ENCODE data around the gene WNT3. TPM values are rescaled to one million over a fixed set of nuclear protein-coding genes. Genes with fewer than 3 reads are reported as not detected.

The WNT3 gene
- total and polyA plus RNA-seq, 4 donors: 0.19 to 4.3 (median 2.7) TPM

DNA sequence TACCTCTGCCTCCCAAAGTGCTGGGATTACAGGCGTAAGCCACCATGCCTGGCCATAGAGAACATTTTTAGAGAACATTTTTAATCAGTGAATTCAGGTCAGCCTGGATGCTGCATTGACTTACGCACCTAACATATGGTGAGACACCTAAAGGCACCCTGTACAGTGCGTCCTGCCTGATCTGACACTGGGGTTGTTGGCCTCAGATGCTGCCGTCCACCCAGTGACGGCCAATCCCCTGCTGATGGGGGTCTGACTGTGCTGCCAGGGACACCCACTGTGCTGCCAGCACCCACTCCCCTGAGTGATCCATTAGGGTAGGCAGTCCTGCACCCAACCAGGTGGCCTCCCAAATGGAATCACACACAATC, 38.5 kb downstream of the WNT3 start:
- H3K36me3 ChIP-seq (ENCODE audit: control insufficient read depth in 4 of 4, insufficient read depth in 3 of 4, low read depth in 1 of 4, low read length in 3 of 4): no peaks in the 10 kb centered on the region
- no peak for DNase-seq (ENCODE audit: low spot score)
- 96% methylated on average over 5 of the region's 5 CpGs for WGBS

DNA sequence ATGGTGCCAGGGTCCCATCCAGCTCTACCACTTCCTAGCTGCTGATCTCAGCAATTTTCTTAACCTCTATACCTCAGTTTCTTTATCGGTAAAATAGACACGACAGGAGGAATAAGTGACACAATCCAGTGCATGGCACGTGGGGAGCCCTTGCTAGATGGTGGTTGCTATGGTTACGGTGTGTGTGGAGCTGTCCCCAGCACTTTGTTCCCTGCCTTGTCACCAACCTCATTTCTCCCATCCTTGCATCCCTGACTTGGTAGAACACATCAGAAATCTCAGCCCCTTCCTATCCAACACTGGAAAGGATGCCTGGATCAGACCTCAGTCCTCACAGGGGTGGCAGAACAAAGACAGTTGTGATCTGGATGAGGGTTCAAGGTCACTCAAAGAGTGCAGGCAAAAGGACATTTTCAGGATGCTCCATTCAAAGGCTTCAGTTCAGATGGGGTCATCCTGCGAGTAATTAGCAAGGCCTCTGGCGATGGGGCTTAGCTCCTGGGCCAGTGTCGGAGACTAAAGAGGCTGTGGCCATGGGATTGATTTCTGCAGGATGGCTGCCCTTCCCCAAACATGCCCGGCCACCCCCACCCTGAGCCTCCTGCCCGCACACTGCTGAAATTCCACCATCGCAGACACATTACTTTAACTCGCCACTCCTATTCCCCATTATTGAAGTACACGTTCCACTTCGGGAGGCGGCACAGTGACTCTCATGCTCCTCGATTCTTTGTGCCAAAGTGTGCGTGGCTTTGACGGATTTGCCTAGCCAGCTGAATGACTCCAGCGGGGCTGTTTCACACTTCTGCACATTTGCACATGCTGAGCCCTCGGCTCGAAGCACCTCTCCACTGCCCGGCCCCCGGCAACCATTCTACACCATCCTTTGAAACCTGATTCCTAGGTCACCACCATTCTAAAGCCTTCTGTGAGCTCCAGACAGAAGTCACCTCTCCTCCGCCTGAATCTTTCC, 40.3 kb downstream of the WNT3 start:
- no peak overlapping the region for H3K9ac ChIP-seq (ENCODE audit: low read depth in 1 of 2, low read length in 2 of 2)
- 78% methylated on average over 23 of the region's 23 CpGs for WGBS
- no peak overlapping the region for H3K4me3 ChIP-seq (ENCODE audit: low read depth in 1 of 3, low read length in 3 of 3)
- no peaks in the 10 kb centered on the region for H3K36me3 ChIP-seq (ENCODE audit: control insufficient read depth in 4 of 4, insufficient read depth in 3 of 4, low read depth in 1 of 4, low read length in 3 of 4)
- H3K4me1 ChIP-seq (ENCODE audit: control insufficient read depth in 4 of 4, insufficient read depth in 4 of 4, low read length in 3 of 4): peaks cover 2 to 7% (median 4%) of the 10 kb centered on the region in 4 donors
- no peaks in the 10 kb centered on the region for H3K27me3 ChIP-seq (ENCODE audit: control insufficient read depth in 4 of 4, insufficient read depth in 4 of 4, low read length in 3 of 4)
- DNase-seq (ENCODE audit: low spot score): no peak
- no peak overlapping the region for H3K27ac ChIP-seq (ENCODE audit: low read depth in 1 of 2, low read length in 2 of 2)
- TF ChIP-seq, protein P1, sequence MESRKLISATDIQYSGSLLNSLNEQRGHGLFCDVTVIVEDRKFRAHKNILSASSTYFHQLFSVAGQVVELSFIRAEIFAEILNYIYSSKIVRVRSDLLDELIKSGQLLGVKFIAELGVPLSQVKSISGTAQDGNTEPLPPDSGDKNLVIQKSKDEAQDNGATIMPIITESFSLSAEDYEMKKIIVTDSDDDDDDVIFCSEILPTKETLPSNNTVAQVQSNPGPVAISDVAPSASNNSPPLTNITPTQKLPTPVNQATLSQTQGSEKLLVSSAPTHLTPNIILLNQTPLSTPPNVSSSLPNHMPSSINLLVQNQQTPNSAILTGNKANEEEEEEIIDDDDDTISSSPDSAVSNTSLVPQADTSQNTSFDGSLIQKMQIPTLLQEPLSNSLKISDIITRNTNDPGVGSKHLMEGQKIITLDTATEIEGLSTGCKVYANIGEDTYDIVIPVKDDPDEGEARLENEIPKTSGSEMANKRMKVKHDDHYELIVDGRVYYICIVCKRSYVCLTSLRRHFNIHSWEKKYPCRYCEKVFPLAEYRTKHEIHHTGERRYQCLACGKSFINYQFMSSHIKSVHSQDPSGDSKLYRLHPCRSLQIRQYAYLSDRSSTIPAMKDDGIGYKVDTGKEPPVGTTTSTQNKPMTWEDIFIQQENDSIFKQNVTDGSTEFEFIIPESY (IDR thresholded peaks at IDR 0.05): no peak
- TF ChIP-seq EGR1 (IDR thresholded peaks at IDR 0.05; ENCODE audit: low read depth in 2 of 2): no peak
- TF ChIP-seq GABPA (IDR thresholded peaks at IDR 0.05 in 1 of 2, conservative IDR thresholded peaks at IDR 0.05 in 1 of 2): no peak
- TF ChIP-seq, protein P2, sequence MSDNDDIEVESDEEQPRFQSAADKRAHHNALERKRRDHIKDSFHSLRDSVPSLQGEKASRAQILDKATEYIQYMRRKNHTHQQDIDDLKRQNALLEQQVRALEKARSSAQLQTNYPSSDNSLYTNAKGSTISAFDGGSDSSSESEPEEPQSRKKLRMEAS (IDR thresholded peaks at IDR 0.05): no peak
- no peak for TF ChIP-seq FOXA2 (IDR thresholded peaks at IDR 0.05)
- no peak for TF ChIP-seq RAD21 (IDR thresholded peaks at IDR 0.05)
- no peak for TF ChIP-seq NR2F2 (IDR thresholded peaks at IDR 0.05)
- TF ChIP-seq, protein P3, sequence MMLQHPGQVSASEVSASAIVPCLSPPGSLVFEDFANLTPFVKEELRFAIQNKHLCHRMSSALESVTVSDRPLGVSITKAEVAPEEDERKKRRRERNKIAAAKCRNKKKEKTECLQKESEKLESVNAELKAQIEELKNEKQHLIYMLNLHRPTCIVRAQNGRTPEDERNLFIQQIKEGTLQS (IDR thresholded peaks at IDR 0.05): no peak
- no peak for TF ChIP-seq SP1 (IDR thresholded peaks at IDR 0.05)
- no peak for TF ChIP-seq TAF1 (conservative IDR thresholded peaks at IDR 0.05)
- TF ChIP-seq FOXA1 (IDR thresholded peaks at IDR 0.05): no peak
- TF ChIP-seq HNF4A (conservative IDR thresholded peaks at IDR 0.05): no peak
- TF ChIP-seq, protein P4, sequence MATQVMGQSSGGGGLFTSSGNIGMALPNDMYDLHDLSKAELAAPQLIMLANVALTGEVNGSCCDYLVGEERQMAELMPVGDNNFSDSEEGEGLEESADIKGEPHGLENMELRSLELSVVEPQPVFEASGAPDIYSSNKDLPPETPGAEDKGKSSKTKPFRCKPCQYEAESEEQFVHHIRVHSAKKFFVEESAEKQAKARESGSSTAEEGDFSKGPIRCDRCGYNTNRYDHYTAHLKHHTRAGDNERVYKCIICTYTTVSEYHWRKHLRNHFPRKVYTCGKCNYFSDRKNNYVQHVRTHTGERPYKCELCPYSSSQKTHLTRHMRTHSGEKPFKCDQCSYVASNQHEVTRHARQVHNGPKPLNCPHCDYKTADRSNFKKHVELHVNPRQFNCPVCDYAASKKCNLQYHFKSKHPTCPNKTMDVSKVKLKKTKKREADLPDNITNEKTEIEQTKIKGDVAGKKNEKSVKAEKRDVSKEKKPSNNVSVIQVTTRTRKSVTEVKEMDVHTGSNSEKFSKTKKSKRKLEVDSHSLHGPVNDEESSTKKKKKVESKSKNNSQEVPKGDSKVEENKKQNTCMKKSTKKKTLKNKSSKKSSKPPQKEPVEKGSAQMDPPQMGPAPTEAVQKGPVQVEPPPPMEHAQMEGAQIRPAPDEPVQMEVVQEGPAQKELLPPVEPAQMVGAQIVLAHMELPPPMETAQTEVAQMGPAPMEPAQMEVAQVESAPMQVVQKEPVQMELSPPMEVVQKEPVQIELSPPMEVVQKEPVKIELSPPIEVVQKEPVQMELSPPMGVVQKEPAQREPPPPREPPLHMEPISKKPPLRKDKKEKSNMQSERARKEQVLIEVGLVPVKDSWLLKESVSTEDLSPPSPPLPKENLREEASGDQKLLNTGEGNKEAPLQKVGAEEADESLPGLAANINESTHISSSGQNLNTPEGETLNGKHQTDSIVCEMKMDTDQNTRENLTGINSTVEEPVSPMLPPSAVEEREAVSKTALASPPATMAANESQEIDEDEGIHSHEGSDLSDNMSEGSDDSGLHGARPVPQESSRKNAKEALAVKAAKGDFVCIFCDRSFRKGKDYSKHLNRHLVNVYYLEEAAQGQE (IDR thresholded peaks at IDR 0.05): no peak
- TF ChIP-seq, protein P5, sequence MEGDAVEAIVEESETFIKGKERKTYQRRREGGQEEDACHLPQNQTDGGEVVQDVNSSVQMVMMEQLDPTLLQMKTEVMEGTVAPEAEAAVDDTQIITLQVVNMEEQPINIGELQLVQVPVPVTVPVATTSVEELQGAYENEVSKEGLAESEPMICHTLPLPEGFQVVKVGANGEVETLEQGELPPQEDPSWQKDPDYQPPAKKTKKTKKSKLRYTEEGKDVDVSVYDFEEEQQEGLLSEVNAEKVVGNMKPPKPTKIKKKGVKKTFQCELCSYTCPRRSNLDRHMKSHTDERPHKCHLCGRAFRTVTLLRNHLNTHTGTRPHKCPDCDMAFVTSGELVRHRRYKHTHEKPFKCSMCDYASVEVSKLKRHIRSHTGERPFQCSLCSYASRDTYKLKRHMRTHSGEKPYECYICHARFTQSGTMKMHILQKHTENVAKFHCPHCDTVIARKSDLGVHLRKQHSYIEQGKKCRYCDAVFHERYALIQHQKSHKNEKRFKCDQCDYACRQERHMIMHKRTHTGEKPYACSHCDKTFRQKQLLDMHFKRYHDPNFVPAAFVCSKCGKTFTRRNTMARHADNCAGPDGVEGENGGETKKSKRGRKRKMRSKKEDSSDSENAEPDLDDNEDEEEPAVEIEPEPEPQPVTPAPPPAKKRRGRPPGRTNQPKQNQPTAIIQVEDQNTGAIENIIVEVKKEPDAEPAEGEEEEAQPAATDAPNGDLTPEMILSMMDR (IDR thresholded peaks at IDR 0.05; ENCODE audit: low read depth, low read length, missing input control): no peak
- no peak for TF ChIP-seq JUND (IDR thresholded peaks at IDR 0.05)
- TF ChIP-seq RXRA (IDR thresholded peaks at IDR 0.05): no peak
- H3K9me3 ChIP-seq (ENCODE audit: control insufficient read depth in 4 of 4, low read length in 3 of 4): no peaks in the 10 kb centered on the region

More for the DNA sequence above, 38.5 kb downstream of the WNT3 start:
- TF ChIP-seq NR2F2 (IDR thresholded peaks at IDR 0.05) (no peak), FOXA2 (IDR thresholded peaks at IDR 0.05) (no peak)
- Histone ChIP-seq H3K9ac (ENCODE audit: low read depth in 1 of 2, low read length in 2 of 2) (no peak overlapping the region), H3K4me3 (ENCODE audit: low read depth in 1 of 3, low read length in 3 of 3) (no peak overlapping the region), H3K9me3 (ENCODE audit: control insufficient read depth in 4 of 4, low read length in 3 of 4) (no peaks in the 10 kb centered on the region), H3K27me3 (ENCODE audit: control insufficient read depth in 4 of 4, insufficient read depth in 4 of 4, low read length in 3 of 4) (no peaks in the 10 kb centered on the region), H3K4me1 (ENCODE audit: control insufficient read depth in 4 of 4, insufficient read depth in 4 of 4, low read length in 3 of 4) (peaks cover 2 to 7% (median 4%) of the 10 kb centered on the region in 4 donors), H3K27ac (ENCODE audit: low read depth in 1 of 2, low read length in 2 of 2) (no peak overlapping the region)
